Retina (tissue), 1 donor: ENCODE results near the gene CCDC192.
"Not testable (repeated sequence)": the region's sequence is repeated elsewhere in the genome, so short reads cannot be mapped to it uniquely, and the experiment has no call there.

Source experiments
- DNase-seq: peaks from one replicate; pipeline ENCODE4 v3.0.0-alpha.2; 2016

CCDC192 gene

GRCh38 chr5:127700237-127700766, 2.9 kb upstream of the CCDC192 start:
- DNase-seq, result peak; percentile 12

GRCh38 chr5:127702434-127702833, 757 bp upstream of the CCDC192 start:
- no peak for DNase-seq

- no peak for DNase-seq
These were observed 2.1 kb downstream of the CCDC192 start for GRCh38 chr5:127705120-127705892.

- DNase-seq, result no peak
These were observed 3.5 kb downstream of the CCDC192 start for GRCh38 chr5:127706691-127707090.

- no peak for DNase-seq
These were observed 4.0 kb downstream of the CCDC192 start for GRCh38 chr5:127707209-127707608.

GRCh38 chr5:127713083-127713482, 9.9 kb downstream of the CCDC192 start:
- DNase-seq, result not testable (repeated sequence)

- no peak for DNase-seq
These were observed 15.0 kb downstream of the CCDC192 start for GRCh38 chr5:127718181-127718580.

- no peak for DNase-seq
These were observed 20.4 kb downstream of the CCDC192 start for GRCh38 chr5:127723571-127723970.

- no peak for DNase-seq
These were observed 22.5 kb downstream of the CCDC192 start for GRCh38 chr5:127725673-127726072.

GRCh38 chr5:127732963-127733362, 29.8 kb downstream of the CCDC192 start:
- no peak for DNase-seq

- DNase-seq, result not testable (repeated sequence)
These were observed 36.2 kb downstream of the CCDC192 start for GRCh38 chr5:127739348-127739747.

- DNase-seq, result no peak
These were observed 36.7 kb downstream of the CCDC192 start for GRCh38 chr5:127739807-127740384.

GRCh38 chr5:127741412-127741811, 38.2 kb downstream of the CCDC192 start:
- DNase-seq, result no peak

GRCh38 chr5:127744241-127744640, 41.0 kb downstream of the CCDC192 start:
- DNase-seq, result no peak

GRCh38 chr5:127746756-127747155, 43.6 kb downstream of the CCDC192 start:
- DNase-seq, result no peak

- DNase-seq, result not testable (repeated sequence)
These were observed 49.5 kb downstream of the CCDC192 start for GRCh38 chr5:127752503-127753265.

- DNase-seq, result no peak
These were observed 51.1 kb downstream of the CCDC192 start for GRCh38 chr5:127754259-127754658.

- DNase-seq, result no peak
These were observed 51.5 kb downstream of the CCDC192 start for GRCh38 chr5:127754706-127755105.

- DNase-seq, result peak; percentile 47
These were observed 54.4 kb downstream of the CCDC192 start for GRCh38 chr5:127757576-127757975.

- no peak for DNase-seq
These were observed 55.6 kb downstream of the CCDC192 start for GRCh38 chr5:127758766-127759283.

GRCh38 chr5:127761869-127762268, 58.7 kb downstream of the CCDC192 start:
- no peak for DNase-seq

- no peak for DNase-seq
These were observed 59.2 kb downstream of the CCDC192 start for GRCh38 chr5:127762412-127762811.

GRCh38 chr5:127766676-127767335, 63.6 kb downstream of the CCDC192 start:
- no peak for DNase-seq
